IMR-90 (cell line): ENCODE measurements around the gene URB2. TPM values are rescaled to one million over a fixed set of nuclear protein-coding genes. Genes with fewer than 3 reads are reported as not detected.

Experiments
- ATAC-seq: fragments of 200-7000 bp; cut with Tn5 transposase; 2 replicates; pipeline ENCODE4 v1.9.1; 2020; ENCODE audit warnings: low read depth, mild to moderate bottlenecking, moderate library complexity
- BruUV-seq: library from RNA; stranded (reverse); fragments of 400-500 nt; replicated peaks from 2 replicates; lab custom pipeline; 2021; lab: Mats Ljungman, UMichigan
- CTCF ChIA-PET: fragments of 300-600 bp; formaldehyde crosslinking; extraction: SDS; loops from one replicate; lab custom pipeline; 2021; ENCODE audit warnings: antibody characterized with exemption; lab: Yijun Ruan, JAX
- POLR2A ChIA-PET: fragments of 300-600 bp; sonication (Branson Sonifier 250); formaldehyde crosslinking; loops from one replicate; lab custom pipeline; 2022; ENCODE audit warnings: antibody characterized with exemption; ENCODE audit not compliant: unreplicated experiment; lab: Charles Lee
- DNase-seq: peaks from one replicate; pipeline ENCODE4 v3.0.0; 2013
- H2AFZ ChIP-seq: replicated peaks from 2 replicates; pipeline ENCODE3; 2013; ENCODE audit warnings: low read length, mild to moderate bottlenecking; ENCODE audit not compliant: poor library complexity
- H2AK5ac ChIP-seq: 2 replicates; pipeline ENCODE4 v1.6.1; 2013; ENCODE audit warnings: low read depth, low read length, inconsistent platforms
- H2AK9ac ChIP-seq: replicated peaks from 2 replicates; pipeline ENCODE3; 2013; ENCODE audit warnings: mild to moderate bottlenecking, low read depth, low read length, moderate library complexity; ENCODE audit not compliant: poor library complexity
- H2BK120ac ChIP-seq: 2 replicates; pipeline ENCODE4 v1.6.1; 2013; ENCODE audit warnings: low read depth, low read length, inconsistent platforms
- H2BK15ac ChIP-seq: 3 replicates; pipeline ENCODE4 v1.6.1; 2013; ENCODE audit warnings: low read depth, low read length, inconsistent platforms
- H2BK20ac ChIP-seq: 2 replicates; pipeline ENCODE4 v1.6.1; 2013; ENCODE audit warnings: low read depth, mild to moderate bottlenecking, inconsistent platforms, low read length, moderate library complexity
- H2BK5ac ChIP-seq: 2 replicates; pipeline ENCODE4 v1.6.1; 2013; ENCODE audit warnings: mild to moderate bottlenecking, low read depth, low read length, inconsistent platforms; ENCODE audit not compliant: poor library complexity, severe bottlenecking
- H3K14ac ChIP-seq: replicated peaks from 2 replicates; pipeline ENCODE4 v1.6.1; 2013; ENCODE audit warnings: low read depth, low read length, inconsistent platforms
- H3K18ac ChIP-seq: 2 replicates; pipeline ENCODE4 v1.6.1; 2013; ENCODE audit warnings: low read depth, low read length, control low read depth
- H3K23ac ChIP-seq: 2 replicates; pipeline ENCODE4 v1.6.1; 2013; ENCODE audit warnings: low read depth, low read length, inconsistent platforms
- H3K27ac ChIP-seq: 2 replicates; pipeline ENCODE4 v1.5.1; 2013; ENCODE audit warnings: mild to moderate bottlenecking, control low read depth, low read length; ENCODE audit not compliant: insufficient read depth
- H3K27me3 ChIP-seq: 2 replicates; pipeline ENCODE4 v1.6.1; 2013; ENCODE audit warnings: low read length; ENCODE audit not compliant: control insufficient read depth, insufficient read depth
- H3K36me3 ChIP-seq: 2 replicates; pipeline ENCODE4 v1.6.1; 2013; ENCODE audit warnings: low read length, mixed read lengths; ENCODE audit not compliant: control insufficient read depth, insufficient read depth
- H3K4ac ChIP-seq: 2 replicates; pipeline ENCODE4 v1.6.1; 2013; ENCODE audit warnings: low read depth, low read length, inconsistent platforms
- H3K4me1 ChIP-seq: 2 replicates; pipeline ENCODE4 v1.6.1; 2013; ENCODE audit warnings: low read length, mixed read lengths; ENCODE audit not compliant: control insufficient read depth, insufficient read depth
- H3K4me2 ChIP-seq: 2 replicates; pipeline ENCODE4 v1.6.1; 2013; ENCODE audit warnings: low read depth, mild to moderate bottlenecking, control low read depth, low read length, moderate library complexity
- H3K4me3 ChIP-seq: 2 replicates; pipeline ENCODE4 v1.5.1; 2013; ENCODE audit warnings: low read depth, mild to moderate bottlenecking, control low read depth, low read length, moderate library complexity; ENCODE audit not compliant: insufficient read depth
- H3K56ac ChIP-seq: 2 replicates; pipeline ENCODE4 v1.6.1; 2013; ENCODE audit warnings: low read length, inconsistent platforms; ENCODE audit not compliant: insufficient read depth; ENCODE audit errors: extremely low read depth
- H3K79me1 ChIP-seq, 2 experiments: 2 replicates each; pipeline ENCODE4 v1.6.1; 2013; ENCODE audit warnings: low read length in 2 of 2, inconsistent platforms in 1 of 2, low read depth in 1 of 2
- H3K9ac ChIP-seq: 2 replicates; pipeline ENCODE4 v1.6.1; 2013; ENCODE audit warnings: low read depth, low read length, control low read depth
- H3K9me1 ChIP-seq: 2 replicates; pipeline ENCODE4 v1.6.1; 2013; ENCODE audit warnings: low read length, inconsistent platforms; ENCODE audit not compliant: insufficient read depth
- H3K9me3 ChIP-seq: 2 replicates; pipeline ENCODE4 v1.6.1; 2013; ENCODE audit warnings: low read length; ENCODE audit not compliant: control insufficient read depth, insufficient read depth
- H4K20me1 ChIP-seq: 2 replicates; pipeline ENCODE4 v1.6.1; 2013; ENCODE audit warnings: low read length, inconsistent platforms; ENCODE audit not compliant: insufficient read depth
- H4K5ac ChIP-seq: 2 replicates; pipeline ENCODE4 v1.6.1; 2013; ENCODE audit warnings: mild to moderate bottlenecking, low read depth, low read length, control low read depth
- H4K8ac ChIP-seq, 2 experiments: 2 replicates each; pipeline ENCODE4 v1.6.1; 2013; ENCODE audit warnings: low read depth in 2 of 2, low read length in 2 of 2, control low read depth in 1 of 2, inconsistent platforms in 1 of 2
- H4K91ac ChIP-seq: 2 replicates; pipeline ENCODE4 v1.6.1; 2013; ENCODE audit warnings: low read depth, low read length, inconsistent platforms; ENCODE audit not compliant: insufficient read depth
- BHLHE40 ChIP-seq: fragments of 150-350 bp; IDR thresholded peaks from 2 replicates; pipeline ENCODE4 v1.6.1; 2016; ENCODE audit warnings: mild to moderate bottlenecking, low read depth, low read length
- CEBPB ChIP-seq: IDR thresholded peaks from 2 replicates; pipeline ENCODE4 v1.6.1; 2012; ENCODE audit warnings: low read depth, low read length, improper control_type of control experiment
- CHD1 ChIP-seq: IDR thresholded peaks from 2 replicates; pipeline ENCODE4 v1.6.1; 2012; ENCODE audit warnings: low read depth, low read length, improper control_type of control experiment
- FOS ChIP-seq: fragments of 150-350 bp; IDR thresholded peaks from 2 replicates; pipeline ENCODE4 v1.6.1; 2016; ENCODE audit warnings: low read depth, low read length
- MAFK ChIP-seq: IDR thresholded peaks from 2 replicates; pipeline ENCODE4 v1.6.1; 2012; ENCODE audit warnings: low read depth, low read length, improper control_type of control experiment
- MAZ ChIP-seq: IDR thresholded peaks from 2 replicates; pipeline ENCODE4 v1.6.1; 2012; ENCODE audit warnings: low read depth, mild to moderate bottlenecking, low read length, improper control_type of control experiment, moderate library complexity, borderline replicate concordance
- MXI1 ChIP-seq: IDR thresholded peaks from 2 replicates; pipeline ENCODE4 v1.6.1; 2012; ENCODE audit warnings: low read depth, mild to moderate bottlenecking, low read length, moderate library complexity, borderline replicate concordance
- NFE2L2 ChIP-seq: fragments of 150-350 bp; IDR thresholded peaks from 2 replicates; pipeline ENCODE4 v1.6.1; 2016; ENCODE audit warnings: low read depth, mild to moderate bottlenecking, low read length
- POLR2A ChIP-seq: IDR thresholded peaks from 2 replicates; pipeline ENCODE4 v1.6.1; 2012; ENCODE audit warnings: mild to moderate bottlenecking, low read depth, low read length
- RAD21 ChIP-seq: IDR thresholded peaks from 2 replicates; pipeline ENCODE4 v1.6.1; 2012; ENCODE audit warnings: low read length, improper control_type of control experiment
- RFX5 ChIP-seq: IDR thresholded peaks from 2 replicates; pipeline ENCODE4 v1.8.0; 2012; ENCODE audit warnings: low read depth, mild to moderate bottlenecking, low read length, moderate library complexity
- SMC3 ChIP-seq: fragments of 150-350 bp; IDR thresholded peaks from 2 replicates; pipeline ENCODE4 v1.6.1; 2016; ENCODE audit warnings: low read depth, mild to moderate bottlenecking, antibody characterized with exemption, low read length, moderate library complexity
- WGBS, 2 experiments: methylation state at CpG; one replicate each; pipeline versions ENCODE4 v1.1.5 to v1.1.7; 2013; ENCODE audit warnings: missing lambda C conversion rate in 2 of 2; ENCODE audit not compliant: insufficient read length in 1 of 2; ENCODE audit errors: extremely low coverage in 2 of 2; 5-methylcytosine and 5-hydroxymethylcytosine counted together
- dilution Hi-C: fragments of 300-500 bp; cut with HindIII; formaldehyde crosslinking; loops from one replicate; pipeline ENCODE4 v1.14.3; 2018; ENCODE audit warnings: low sequenced_read_pairs; ENCODE audit not compliant: unreplicated experiment
- in situ Hi-C: fragments of 300-500 bp; cut with MboI; formaldehyde crosslinking; loops from 3 replicates; pipeline ENCODE4 v1.14.3; 2019; ENCODE audit warnings: low sequenced_read_pairs, inconsistent platforms, mixed read lengths
- intact Hi-C: fragments of 100-400 bp; cut with micrococcal nuclease; formaldehyde crosslinking; loops from 2 replicates; pipeline ENCODE4 v1.10.0; 2022
- polyA plus RNA-seq, 3 experiments: library from polyadenylated mRNA; depleted of rRNA; stranded (reverse); fragments of >200 nt; gene quantifications; 2 replicates each; pipeline ENCODE4 v1.2.3, GENCODE V29; 2012; ENCODE audit warnings: low replicate concordance in 1 of 3
- total RNA-seq: library from RNA; depleted of rRNA; stranded (reverse); fragments of >200 nt; gene quantifications from 2 replicates; pipeline ENCODE4 v1.2.3, GENCODE V29; 2012
- TF ChIP-seq, protein P1 (sequence below): conservative IDR thresholded peaks from 2 replicates; pipeline ENCODE4 v1.5.1; 2012; ENCODE audit warnings: mild to moderate bottlenecking, low read depth, low read length, improper control_type of control experiment
- TF ChIP-seq, protein P2 (sequence below): fragments of 150-350 bp; IDR thresholded peaks from 2 replicates; pipeline ENCODE4 v1.6.1; 2017; ENCODE audit warnings: mild to moderate bottlenecking, antibody characterized with exemption, low read length, low read depth
- TF ChIP-seq, protein P3 (sequence below): fragments of 150-350 bp; IDR thresholded peaks from 2 replicates; pipeline ENCODE4 v1.6.1; 2016; ENCODE audit warnings: low read depth, mild to moderate bottlenecking, low read length, moderate library complexity, borderline replicate concordance

The URB2 gene
- total and polyA plus RNA-seq, 2 of the 4 experiments (the other 2 are of a cell fraction): 5.9 to 15.4 TPM

DNA sequence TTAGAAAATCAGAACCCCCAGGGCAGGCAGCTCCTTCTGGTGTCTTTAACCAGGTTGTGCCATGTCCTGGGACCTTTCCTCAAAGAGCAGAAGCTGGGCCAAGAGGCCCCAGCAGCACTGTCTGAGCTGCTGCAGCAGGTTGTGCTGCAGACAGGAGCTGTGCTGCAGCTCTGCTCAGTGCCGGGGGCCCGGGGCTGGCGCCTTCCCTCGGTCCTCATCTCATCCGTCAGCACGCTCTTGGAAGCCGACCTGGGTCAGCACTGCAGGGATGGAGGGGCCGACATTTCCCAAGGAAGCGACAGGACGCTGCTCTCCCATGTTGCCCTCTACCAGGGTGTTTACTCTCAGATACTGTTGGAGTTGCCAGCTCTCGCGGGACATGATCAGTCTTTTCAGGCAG, 11.7 kb downstream of the URB2 start:
- Histone ChIP-seq H2AK5ac (no peak overlapping the region), H3K23ac (no peak overlapping the region), H2BK120ac (no peak overlapping the region), H2BK5ac (no peak overlapping the region), H2AFZ (no peak overlapping the region), H3K9me1 (peaks cover 2% of the 10 kb centered on the region; the same call in 1 of the 2 replicates), H4K8ac (no peak overlapping the region), H3K4me3 (no peak overlapping the region), H3K27ac (no peak overlapping the region), H2AK9ac (no peak overlapping the region), H2BK15ac (no peak overlapping the region), H3K4me1 (peaks cover 3% of the 10 kb centered on the region; the same call in 1 of the 2 replicates), H4K91ac (no peak overlapping the region), H3K36me3 (peaks cover 33% of the 10 kb centered on the region), H3K18ac (no peak overlapping the region), H3K4ac (no peak overlapping the region), H3K9ac (no peak overlapping the region), H3K14ac (no peak overlapping the region), H3K27me3 (no peaks in the 10 kb centered on the region), H3K56ac (no peak overlapping the region), H3K4me2 (no peak overlapping the region), H3K9me3 (no peaks in the 10 kb centered on the region), H4K20me1 (peaks cover 19% of the 10 kb centered on the region; the same call in 1 of the 2 replicates), H3K79me1 (peaks cover 26 to 32% of the 10 kb centered on the region in 2 experiments; a peak in 3 of 4 replicates), H2BK20ac (no peak overlapping the region), H4K5ac (no peak overlapping the region)
- 76% methylated on average over 9 of the region's 12 CpGs; no CpG with 5 or more reads in 1 of the 2 experiments for WGBS, 2 experiments
- CTCF ChIA-PET: no interaction called here
- in situ Hi-C loops: no loop called here
- DNase-seq: no peak
- POLR2A ChIA-PET: no interaction called here
- no peak for ATAC-seq
- intact Hi-C loops: no loop called here
- dilution Hi-C loops: no loop called here
- BruUV-seq: no TSS peak
- no peak for TF ChIP-seq CHD1
- TF ChIP-seq MAFK: no peak
- TF ChIP-seq POLR2A: no peak
- no peak for TF ChIP-seq BHLHE40
- no peak for TF ChIP-seq MXI1
- TF ChIP-seq NFE2L2: no peak
- TF ChIP-seq FOS: no peak
- TF ChIP-seq RFX5: no peak
- TF ChIP-seq CEBPB: no peak
- TF ChIP-seq RAD21: no peak
- TF ChIP-seq MAZ: no peak
- TF ChIP-seq, protein P1, sequence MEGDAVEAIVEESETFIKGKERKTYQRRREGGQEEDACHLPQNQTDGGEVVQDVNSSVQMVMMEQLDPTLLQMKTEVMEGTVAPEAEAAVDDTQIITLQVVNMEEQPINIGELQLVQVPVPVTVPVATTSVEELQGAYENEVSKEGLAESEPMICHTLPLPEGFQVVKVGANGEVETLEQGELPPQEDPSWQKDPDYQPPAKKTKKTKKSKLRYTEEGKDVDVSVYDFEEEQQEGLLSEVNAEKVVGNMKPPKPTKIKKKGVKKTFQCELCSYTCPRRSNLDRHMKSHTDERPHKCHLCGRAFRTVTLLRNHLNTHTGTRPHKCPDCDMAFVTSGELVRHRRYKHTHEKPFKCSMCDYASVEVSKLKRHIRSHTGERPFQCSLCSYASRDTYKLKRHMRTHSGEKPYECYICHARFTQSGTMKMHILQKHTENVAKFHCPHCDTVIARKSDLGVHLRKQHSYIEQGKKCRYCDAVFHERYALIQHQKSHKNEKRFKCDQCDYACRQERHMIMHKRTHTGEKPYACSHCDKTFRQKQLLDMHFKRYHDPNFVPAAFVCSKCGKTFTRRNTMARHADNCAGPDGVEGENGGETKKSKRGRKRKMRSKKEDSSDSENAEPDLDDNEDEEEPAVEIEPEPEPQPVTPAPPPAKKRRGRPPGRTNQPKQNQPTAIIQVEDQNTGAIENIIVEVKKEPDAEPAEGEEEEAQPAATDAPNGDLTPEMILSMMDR: no peak
- TF ChIP-seq SMC3: no peak
- TF ChIP-seq, protein P2, sequence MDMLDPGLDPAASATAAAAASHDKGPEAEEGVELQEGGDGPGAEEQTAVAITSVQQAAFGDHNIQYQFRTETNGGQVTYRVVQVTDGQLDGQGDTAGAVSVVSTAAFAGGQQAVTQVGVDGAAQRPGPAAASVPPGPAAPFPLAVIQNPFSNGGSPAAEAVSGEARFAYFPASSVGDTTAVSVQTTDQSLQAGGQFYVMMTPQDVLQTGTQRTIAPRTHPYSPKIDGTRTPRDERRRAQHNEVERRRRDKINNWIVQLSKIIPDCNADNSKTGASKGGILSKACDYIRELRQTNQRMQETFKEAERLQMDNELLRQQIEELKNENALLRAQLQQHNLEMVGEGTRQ: no peak
- TF ChIP-seq, protein P3, sequence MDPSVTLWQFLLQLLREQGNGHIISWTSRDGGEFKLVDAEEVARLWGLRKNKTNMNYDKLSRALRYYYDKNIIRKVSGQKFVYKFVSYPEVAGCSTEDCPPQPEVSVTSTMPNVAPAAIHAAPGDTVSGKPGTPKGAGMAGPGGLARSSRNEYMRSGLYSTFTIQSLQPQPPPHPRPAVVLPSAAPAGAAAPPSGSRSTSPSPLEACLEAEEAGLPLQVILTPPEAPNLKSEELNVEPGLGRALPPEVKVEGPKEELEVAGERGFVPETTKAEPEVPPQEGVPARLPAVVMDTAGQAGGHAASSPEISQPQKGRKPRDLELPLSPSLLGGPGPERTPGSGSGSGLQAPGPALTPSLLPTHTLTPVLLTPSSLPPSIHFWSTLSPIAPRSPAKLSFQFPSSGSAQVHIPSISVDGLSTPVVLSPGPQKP: no peak
